ENCODE measurements around the gene PRPF38A.

GRCh38 chr1:52432807-52433206 lies 28.4 kb downstream of the PRPF38A start:
- TF ChIP-seq POLR2A (IDR thresholded peaks at IDR 0.05; ENCODE audit: low read depth, low read length) (no peak), USF2 (IDR thresholded peaks at IDR 0.05; ENCODE audit: low read depth, low read length) (no peak), ELK1 (IDR thresholded peaks at IDR 0.05; ENCODE audit: borderline replicate concordance, low read depth, low read length) (no peak), CTCF (conservative IDR thresholded peaks at IDR 0.05; ENCODE audit: low read depth, low read length) (no peak), BHLHE40 (IDR thresholded peaks at IDR 0.05; ENCODE audit: low read depth, low read length) (no peak), RCOR1 (IDR thresholded peaks at IDR 0.05; ENCODE audit: insufficient replicate concordance, low read length) (no peak), MAFK (IDR thresholded peaks at IDR 0.05; ENCODE audit: low read depth, low read length) (no peak), CEBPB (IDR thresholded peaks at IDR 0.05; ENCODE audit: low read depth, low read length) (no peak), RAD21 (IDR thresholded peaks at IDR 0.05; ENCODE audit: low read length) (no peak), SMC3 (IDR thresholded peaks at IDR 0.05; ENCODE audit: low read depth, low read length) (no peak), CHD1 (IDR thresholded peaks at IDR 0.05; ENCODE audit: low read depth, low read length) (no peak), RFX5 (IDR thresholded peaks at IDR 0.05; ENCODE audit: low read depth, low read length) (no peak), NFE2L2 (IDR thresholded peaks at IDR 0.05; ENCODE audit: low read depth, low read length) (no peak), FOS (IDR thresholded peaks at IDR 0.05; ENCODE audit: low read depth, low read length) (no peak)
